ENCODE results near the gene SLC9B1.

SLC9B1 gene

GRCh38 chr4:103019308-103020124, at the start of gene SLC9B1:
TSS of gene SLC9B1 (minus strand) at chr4:103019705. CDS start at chr4:102991711, 27,994 bp downstream.
- peak; percentile 96 for DNase-seq

GRCh38 chr4:103067841-103068547, 48.5 kb upstream of the SLC9B1 start:
- no peak for DNase-seq

- no peak for DNase-seq
Measured at GRCh38 chr4:103060453-103061148, 41.1 kb upstream of the SLC9B1 start.

GRCh38 chr4:103054030-103054429, 34.5 kb upstream of the SLC9B1 start:
- DNase-seq = no peak

- DNase-seq = no peak
Measured at GRCh38 chr4:103052779-103053178, 33.3 kb upstream of the SLC9B1 start.

- no peak for DNase-seq
Measured at GRCh38 chr4:103052145-103052544, 32.6 kb upstream of the SLC9B1 start.

GRCh38 chr4:103050736-103051436, 31.4 kb upstream of the SLC9B1 start:
- DNase-seq = peak; percentile 18

GRCh38 chr4:103046416-103047290, 27.1 kb upstream of the SLC9B1 start:
- DNase-seq = peak; percentile 58

- no peak for DNase-seq
Measured at GRCh38 chr4:103044183-103044582, 24.7 kb upstream of the SLC9B1 start.

- no peak for DNase-seq
Measured at GRCh38 chr4:103036169-103036568, 16.7 kb upstream of the SLC9B1 start.

GRCh38 chr4:103032574-103032973, 13.1 kb upstream of the SLC9B1 start:
- DNase-seq = peak; percentile 21

GRCh38 chr4:103030791-103031190, 11.3 kb upstream of the SLC9B1 start:
- DNase-seq = no peak

GRCh38 chr4:103029300-103029699, 9.8 kb upstream of the SLC9B1 start:
- no peak for DNase-seq

- DNase-seq = no peak
Measured at GRCh38 chr4:103026868-103027267, 7.4 kb upstream of the SLC9B1 start.

- no peak for DNase-seq
Measured at GRCh38 chr4:103024996-103025395, 5.5 kb upstream of the SLC9B1 start.

GRCh38 chr4:103021120-103021519, 1.6 kb upstream of the SLC9B1 start:
- DNase-seq = no peak

GRCh38 chr4:103018391-103019307, 856 bp downstream of the SLC9B1 start:
- DNase-seq = no peak

- DNase-seq = no peak
Measured at GRCh38 chr4:103012551-103012950, 7.0 kb downstream of the SLC9B1 start.

- DNase-seq = no peak
Measured at GRCh38 chr4:103012060-103012459, 7.4 kb downstream of the SLC9B1 start.

GRCh38 chr4:103011378-103012025, 8.0 kb downstream of the SLC9B1 start:
- no peak for DNase-seq
